ENCODE data around the gene PTDSS2.
"Not testable (repeated sequence)": the region's sequence is repeated elsewhere in the genome, so short reads cannot be mapped to it uniquely, and the experiment has no call there.

The PTDSS2 gene

DNA sequence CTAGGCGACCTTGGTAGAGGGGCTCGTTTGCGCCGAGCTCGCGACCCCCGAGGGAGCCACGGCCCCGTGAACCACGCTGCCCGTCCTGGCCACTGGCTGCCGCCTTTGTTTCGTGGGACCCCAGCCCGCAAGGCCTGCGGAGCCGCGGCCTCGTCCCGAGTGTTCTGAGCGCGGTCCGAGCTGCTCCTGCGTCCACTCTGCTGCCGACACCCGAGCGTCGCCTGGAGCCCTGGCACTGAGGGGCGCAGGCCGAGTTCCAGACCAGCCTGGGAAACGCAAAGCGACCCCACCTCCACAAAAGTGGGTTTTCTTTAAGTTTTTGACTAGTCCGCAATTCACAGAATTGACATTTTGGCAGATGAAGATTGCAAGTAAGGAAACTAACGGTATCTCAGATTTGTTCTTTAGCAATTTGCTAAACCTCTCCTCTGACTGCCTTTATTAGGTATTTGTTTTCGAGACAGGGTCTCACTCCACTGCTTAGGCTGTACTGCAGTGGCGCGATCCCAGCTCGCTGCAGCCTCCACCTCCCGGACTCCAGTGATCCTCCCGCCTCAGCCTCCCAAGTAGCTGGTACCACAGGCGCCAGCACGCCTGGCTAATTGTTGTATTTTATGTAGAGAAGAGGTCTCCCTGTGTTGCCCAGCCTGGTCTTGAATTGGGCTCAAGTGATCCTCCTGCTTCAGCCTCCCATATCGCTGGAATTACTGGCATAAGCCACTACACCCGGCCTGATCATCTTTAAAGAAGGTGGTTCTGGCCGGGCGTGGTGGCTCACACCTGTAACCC, 57.8 kb downstream of the PTDSS2 start:
- DNase-seq (ENCODE audit: low read depth), result no peak

- DNase-seq (ENCODE audit: low read depth), result no peak
These were observed 58.9 kb downstream of the PTDSS2 start for GRCh38 chr11:508956-509355.

GRCh38 chr11:512761-513595, 62.9 kb downstream of the PTDSS2 start:
- no peak for DNase-seq (ENCODE audit: low read depth)

GRCh38 chr11:514606-515005, 64.5 kb downstream of the PTDSS2 start:
- no peak for DNase-seq (ENCODE audit: low read depth)

DNA sequence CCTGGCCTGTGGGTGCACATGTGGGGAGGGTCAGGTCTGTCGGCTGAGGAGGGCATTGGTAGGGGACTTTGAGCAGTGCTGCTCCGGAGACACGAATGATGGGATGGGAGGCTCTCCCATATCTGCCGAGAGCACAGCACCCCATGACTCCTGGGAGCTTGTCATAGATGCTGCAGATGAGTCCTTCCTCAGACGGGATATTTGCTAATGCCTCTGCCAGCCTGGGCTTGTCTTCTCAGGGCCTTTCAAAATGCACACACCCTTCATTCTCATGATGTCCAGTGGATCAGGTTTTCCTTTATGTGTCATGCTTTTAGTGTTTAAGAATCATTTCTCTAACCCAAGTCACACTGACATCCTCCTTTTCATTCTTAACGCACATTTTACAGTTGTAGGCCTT, 65.1 kb downstream of the PTDSS2 start:
- DNase-seq (ENCODE audit: low read depth), result no peak

DNA sequence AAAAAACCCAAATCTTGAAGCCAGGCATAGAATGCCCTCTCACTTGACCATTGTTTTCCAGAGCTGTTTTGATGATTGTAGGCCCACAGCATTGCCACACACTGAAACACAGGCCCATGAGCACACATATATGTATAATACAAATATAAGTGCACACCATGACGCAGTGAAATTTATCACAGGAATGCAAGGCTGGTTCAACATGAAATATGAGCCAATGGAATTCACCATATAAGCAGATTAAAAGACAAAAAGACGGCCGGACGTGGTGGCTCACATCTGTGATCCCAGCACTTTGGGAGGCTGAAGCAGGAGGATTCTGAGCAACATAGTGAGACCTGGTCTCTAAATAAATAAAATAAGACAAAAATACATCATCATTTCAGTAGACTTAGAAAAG, 66.3 kb downstream of the PTDSS2 start:
- no peak for DNase-seq (ENCODE audit: low read depth)

- not testable (repeated sequence) for DNase-seq (ENCODE audit: low read depth)
These were observed 67.0 kb downstream of the PTDSS2 start for GRCh38 chr11:516918-517685.

DNA sequence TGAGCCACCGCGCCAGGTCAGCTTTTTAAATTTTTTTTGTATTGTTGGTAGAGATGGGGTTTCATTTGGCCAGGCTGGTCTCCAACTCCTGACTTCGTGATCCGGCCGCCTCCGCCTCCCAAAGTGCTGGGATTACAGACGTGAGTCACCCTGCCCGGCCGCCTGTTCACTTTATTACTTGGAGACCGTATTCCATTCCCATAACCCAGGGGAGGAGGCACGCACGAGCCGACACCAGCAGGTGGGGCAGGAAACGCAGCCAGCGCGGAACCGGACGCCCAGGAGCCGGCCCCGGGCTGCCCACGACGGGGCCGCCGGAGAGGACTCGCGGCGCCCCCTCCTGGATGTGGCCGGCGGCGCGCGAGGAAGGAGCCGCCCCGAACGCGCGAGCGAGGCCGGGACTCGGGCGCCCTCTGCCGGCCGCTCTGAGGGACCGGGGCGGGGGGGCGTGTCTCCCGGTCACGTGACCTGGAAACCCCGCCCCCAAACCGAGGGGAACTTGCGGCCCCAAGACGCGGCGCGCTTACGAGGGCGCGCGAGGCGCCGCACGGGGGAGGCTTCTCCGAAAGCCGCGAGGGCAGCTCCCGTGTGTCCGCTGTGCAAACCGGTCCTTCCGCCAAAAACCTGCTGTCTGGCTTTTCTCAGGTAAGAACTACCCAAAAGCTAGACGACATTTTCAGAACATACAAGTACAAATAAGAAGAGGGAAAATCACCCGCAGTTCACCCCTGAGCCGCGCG, 68.6 kb downstream of the PTDSS2 start:
- DNase-seq (ENCODE audit: low read depth), result peak; percentile 95

DNA sequence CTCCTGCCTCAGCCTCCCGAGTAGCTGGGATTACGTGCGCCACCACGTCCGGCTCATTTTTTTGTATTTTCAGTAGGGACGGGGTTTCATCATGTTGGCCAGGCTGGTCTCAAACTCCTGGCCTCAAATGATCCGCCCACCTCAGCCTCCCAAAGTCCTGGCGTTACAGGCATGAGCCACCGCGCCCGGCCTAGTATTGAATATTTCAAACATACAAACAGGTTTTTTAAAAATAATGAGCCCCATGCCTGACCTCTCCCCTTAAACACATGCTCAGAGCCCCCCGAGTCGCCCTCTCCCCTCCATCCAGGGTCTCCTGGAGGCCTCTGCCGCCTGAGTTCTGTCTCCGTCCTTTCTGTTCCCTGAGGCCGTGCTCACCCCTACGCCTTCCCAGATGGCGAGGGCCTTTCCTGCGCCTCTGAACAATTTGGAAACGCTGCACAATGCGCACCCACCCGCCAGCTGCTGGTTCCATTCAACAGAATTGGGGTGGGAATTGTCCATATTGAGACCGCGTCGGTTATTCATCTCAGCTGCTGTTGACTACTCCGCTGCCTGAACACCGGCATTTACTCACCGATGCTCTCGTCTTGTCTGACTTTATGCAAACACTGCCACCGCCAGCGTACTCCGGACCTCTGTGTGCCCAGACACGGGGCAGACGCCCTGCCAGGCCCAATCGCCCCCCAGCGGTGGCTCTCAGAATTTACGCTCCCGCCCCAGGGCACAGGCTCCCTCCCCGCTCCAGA, 70.5 kb downstream of the PTDSS2 start:
- DNase-seq (ENCODE audit: low read depth), result no peak

DNA sequence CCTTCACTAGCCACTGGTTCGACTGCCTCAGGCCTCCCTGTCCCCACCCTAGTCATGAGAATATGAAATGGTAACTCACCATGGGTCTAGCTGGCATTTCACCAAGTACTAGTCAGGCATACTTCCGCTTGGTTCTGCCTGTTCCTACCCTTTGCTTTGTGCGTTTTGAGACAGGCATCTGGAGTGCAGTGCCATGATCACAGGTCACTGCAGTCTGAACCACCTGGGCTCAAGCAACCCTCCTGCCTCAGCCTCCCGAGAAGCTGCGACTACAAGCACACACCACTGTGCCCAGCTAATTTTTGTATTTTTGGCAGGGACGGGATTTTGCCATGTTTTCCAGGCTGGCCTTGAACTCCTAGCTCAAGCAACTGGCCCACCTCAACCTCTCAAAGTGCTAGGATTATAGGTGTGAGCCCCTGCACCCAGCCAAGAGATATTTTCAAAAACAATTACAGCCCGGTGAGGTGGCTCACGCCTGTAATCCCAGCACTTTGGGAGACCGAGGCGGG, 71.2 kb downstream of the PTDSS2 start:
- DNase-seq (ENCODE audit: low read depth), result no peak

DNA sequence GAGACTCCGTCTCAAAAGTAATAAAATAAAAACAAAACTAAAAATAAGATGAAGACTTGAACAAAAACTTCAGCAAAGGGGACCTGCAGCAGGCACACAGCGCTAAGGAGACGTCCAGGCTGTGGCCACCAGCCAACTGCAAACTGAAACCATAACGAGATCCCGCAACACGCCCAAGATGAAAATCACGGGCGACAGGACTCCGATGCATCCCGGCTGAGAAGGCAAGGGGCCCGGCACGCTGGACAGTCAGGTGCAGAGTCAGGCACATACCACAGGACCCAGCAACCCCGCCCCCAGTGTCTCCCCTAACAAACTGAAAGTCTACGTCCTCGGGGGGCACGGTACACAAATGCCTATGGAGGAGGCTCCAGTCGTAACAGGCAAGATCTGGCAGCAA, 76.1 kb downstream of the PTDSS2 start:
- no peak for DNase-seq (ENCODE audit: low read depth)

- DNase-seq (ENCODE audit: low read depth), result no peak
These were observed 78.2 kb downstream of the PTDSS2 start for GRCh38 chr11:528166-528814.

DNA sequence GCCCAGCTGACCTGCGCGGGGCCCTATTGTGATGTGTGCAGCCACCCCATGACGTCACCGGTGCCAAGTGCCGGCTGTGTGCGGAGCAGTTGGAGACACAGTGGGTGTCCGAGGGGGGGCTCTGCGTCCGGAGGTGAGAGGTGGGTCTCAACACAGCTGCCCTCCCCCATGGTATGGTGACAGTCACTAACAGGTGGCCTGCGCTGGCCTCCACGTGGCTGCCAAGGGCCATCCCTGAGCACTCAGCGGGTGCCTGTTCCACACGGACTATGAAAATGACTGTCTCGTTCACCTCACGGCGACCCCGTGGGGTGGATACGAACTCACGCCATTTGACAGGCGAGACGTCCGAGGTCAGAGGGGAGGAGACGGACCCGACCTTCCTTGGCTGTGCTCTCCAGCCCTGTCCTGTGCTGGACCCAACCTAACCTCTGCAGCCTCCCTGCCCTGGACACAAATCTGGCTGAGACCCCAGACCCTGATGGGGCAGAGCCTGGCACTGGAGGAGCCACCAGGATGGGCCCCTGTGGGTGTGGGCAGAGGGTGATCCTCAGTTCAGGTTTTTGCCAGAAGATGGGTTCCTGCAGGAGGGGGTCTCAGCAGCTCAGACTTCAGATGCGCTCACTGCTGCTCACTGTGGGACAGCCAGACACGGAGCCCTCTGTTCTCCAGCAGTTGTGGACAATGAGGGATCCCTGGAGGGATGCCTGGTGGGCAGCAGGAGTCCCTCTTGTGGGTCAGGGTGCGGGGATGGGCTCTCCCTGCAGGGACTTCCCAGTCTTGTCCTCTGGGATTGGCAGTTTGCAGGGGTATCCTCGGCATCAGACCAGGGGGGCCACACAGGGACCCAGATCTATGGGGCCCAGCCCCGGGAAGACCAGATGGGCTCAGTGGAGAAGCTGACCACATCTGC, 79.0 kb downstream of the PTDSS2 start:
- no peak for DNase-seq (ENCODE audit: low read depth)

GRCh38 chr11:529728-530411, 79.8 kb downstream of the PTDSS2 start:
- no peak for DNase-seq (ENCODE audit: low read depth)

DNA sequence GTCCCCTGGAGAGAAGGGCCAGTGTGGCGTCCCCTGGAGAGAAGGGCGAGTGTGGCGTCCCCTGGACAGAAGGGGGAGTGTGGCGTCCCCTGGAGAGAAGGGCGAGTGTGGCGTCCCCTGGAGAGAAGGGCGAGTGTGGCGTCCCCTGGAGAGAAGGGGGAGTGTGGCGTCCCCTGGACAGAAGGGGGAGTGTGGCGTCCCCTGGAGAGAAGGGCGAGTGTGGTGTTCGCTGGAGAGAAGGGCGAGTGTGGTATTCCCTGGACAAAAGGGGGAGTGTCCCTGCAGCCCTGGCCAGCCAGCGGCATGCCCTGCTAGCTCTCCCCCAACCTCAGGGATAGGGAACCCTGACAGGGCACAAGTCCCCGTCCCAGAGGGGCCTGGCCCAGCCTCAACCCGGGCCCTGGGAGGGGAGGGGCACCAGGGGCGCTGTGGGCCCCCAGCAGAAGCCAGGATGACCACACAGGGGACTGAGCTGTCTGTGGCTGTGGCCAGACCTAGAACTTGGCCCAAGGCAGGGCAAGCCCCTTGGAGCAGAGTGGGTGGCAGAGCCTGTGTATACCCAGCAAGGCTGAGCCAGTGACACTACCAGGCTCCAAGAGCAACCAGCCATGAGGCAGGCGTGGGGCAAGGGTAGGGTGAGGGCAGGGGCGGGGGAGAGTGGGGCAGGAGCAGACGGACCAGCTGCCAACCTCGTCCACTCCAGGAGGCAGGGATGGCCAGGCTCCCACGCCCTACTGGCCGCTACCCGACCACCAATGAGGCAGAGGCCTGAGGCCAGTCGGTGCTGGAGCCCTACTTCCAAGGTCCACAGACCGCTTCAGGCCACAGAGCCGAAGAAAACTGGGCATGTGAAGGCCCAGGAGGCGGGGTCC, 81.1 kb downstream of the PTDSS2 start:
- no peak for DNase-seq (ENCODE audit: low read depth)

GRCh38 chr11:531919-532526, 81.9 kb downstream of the PTDSS2 start:
- DNase-seq (ENCODE audit: low read depth), result no peak

- DNase-seq (ENCODE audit: low read depth), result no peak
These were observed 82.5 kb downstream of the PTDSS2 start for GRCh38 chr11:532527-532985.
